T-cell (primary cell): ENCODE data around the gene PRR18. TPM values are rescaled to one million over a fixed set of nuclear protein-coding genes. Genes with fewer than 3 reads are reported as not detected.

ENCODE experiments used
- ATAC-seq, 4 experiments: fragments of 200-7000 bp in 3 of 4; fragments of 150-1000 bp in 1 of 4; cut with Tn5 transposase; replicated peaks in 1 of 4; 1 replicate in 3 of 4; 2 replicates in 1 of 4; pipeline ENCODE4 v1.10.0; 2021; ENCODE audit warnings: moderate library complexity in 3 of 4, mild to moderate bottlenecking in 2 of 4, moderate number of reproducible peaks in 1 of 4
- CTCF ChIA-PET, 2 donors: fragments of 300-600 bp; sonication (Branson Sonifier 250); formaldehyde crosslinking; loops; one replicate each; lab custom pipeline; 2022; ENCODE audit warnings: antibody characterized with exemption in 2 of 2; lab: Charles Lee
- POLR2A ChIA-PET, 2 donors: fragments of 300-600 bp; sonication (Branson Sonifier 250); formaldehyde crosslinking; loops; one replicate each; lab custom pipeline; 2022; ENCODE audit warnings: antibody characterized with exemption in 2 of 2; lab: Charles Lee
- DNase-seq, 35 experiments: peaks; one replicate each; pipeline versions ENCODE4 v3.0.0 to v3.0.0-alpha.2; 2013 to 2023
- H3K27ac ChIP-seq: one replicate; pipeline ENCODE4 v1.5.1; 2013; ENCODE audit warnings: low read length
- H3K27me3 ChIP-seq, 2 experiments: replicated peaks in 1 of 2; 1 replicate in 1 of 2; 2 replicates in 1 of 2; pipeline versions ENCODE4 v1.6.1 to v1.7.0; 2013; ENCODE audit warnings: low read length in 1 of 2, mixed read lengths in 1 of 2; ENCODE audit not compliant: control insufficient read depth in 2 of 2, insufficient read depth in 2 of 2; ENCODE audit errors: extremely low read depth in 1 of 2
- H3K36me3 ChIP-seq, 2 donors: 1 replicate in 1 of 2; 2 replicates in 1 of 2; pipeline versions ENCODE4 v1.6.1 to v1.7.0; 2013; ENCODE audit warnings: low read length in 1 of 2; ENCODE audit not compliant: control insufficient read depth in 2 of 2, insufficient read depth in 1 of 2; ENCODE audit errors: extremely low read depth in 1 of 2
- H3K4me1 ChIP-seq, 2 experiments: 1 replicate in 1 of 2; 2 replicates in 1 of 2; pipeline versions ENCODE4 v1.6.1 to v1.7.0; 2013; ENCODE audit warnings: low read length in 2 of 2, mixed read lengths in 1 of 2; ENCODE audit not compliant: insufficient read depth in 2 of 2, control insufficient read depth in 1 of 2; ENCODE audit errors: extremely low read depth in 1 of 2
- H3K4me3 ChIP-seq, 2 donors: 1 replicate in 1 of 2; 2 replicates in 1 of 2; pipeline versions ENCODE4 v1.5.1 to v1.7.0; 2013; ENCODE audit warnings: mild to moderate bottlenecking in 2 of 2, low read length in 1 of 2, moderate library complexity in 1 of 2; ENCODE audit not compliant: control insufficient read depth in 1 of 2; ENCODE audit errors: extremely low read depth in 1 of 2
- H3K9me3 ChIP-seq: 2 replicates; pipeline ENCODE4 v1.7.0; 2013
- H3K27ac Mint-ChIP-seq, 2 donors: one replicate each; pipeline ENCODE4 v1.8.0; 2020 to 2021; ENCODE audit warnings: mild to moderate bottlenecking in 2 of 2, mixed read lengths in 2 of 2
- H3K27me3 Mint-ChIP-seq, 2 donors: one replicate each; pipeline ENCODE4 v1.8.0; 2021 to 2022; ENCODE audit warnings: mixed read lengths in 2 of 2
- H3K36me3 Mint-ChIP-seq: one replicate; pipeline ENCODE4 v1.8.0; 2021; ENCODE audit warnings: mixed read lengths
- H3K4me1 Mint-ChIP-seq, 3 donors: one replicate each; pipeline ENCODE4 v1.8.0; 2020 to 2022; ENCODE audit warnings: mixed read lengths in 3 of 3, mild to moderate bottlenecking in 1 of 3
- H3K4me3 Mint-ChIP-seq, 3 donors: one replicate each; pipeline ENCODE4 v1.8.0; 2020 to 2022; ENCODE audit warnings: mild to moderate bottlenecking in 3 of 3, mixed read lengths in 3 of 3, moderate library complexity in 3 of 3
- H3K9me3 Mint-ChIP-seq, 3 donors: one replicate each; pipeline ENCODE4 v1.8.0; 2020 to 2022; ENCODE audit warnings: mixed read lengths in 3 of 3
- WGBS: methylation state at CpG from one replicate; pipeline ENCODE4 v1.1.5; 2013; ENCODE audit warnings: missing lambda C conversion rate; ENCODE audit not compliant: insufficient coverage; 5-methylcytosine and 5-hydroxymethylcytosine counted together
- total RNA-seq, 35 experiments: library from RNA in 6 of 35; stranded (reverse) in 6 of 35; fragments of 120-200 nt in 1 of 35; gene quantifications; one replicate each; pipeline versions ENCODE4 v1.2.1 to v1.2.4 and lab custom pipeline; 2013 to 2026

The PRR18 gene
- total RNA-seq, 5 donors from 2014 or later (not counting 1 experiment from before 2014, with no cell fraction given), result not detected

- Histone ChIP-seq H3K9me3 (no peaks in the 10 kb centered on the region), H3K4me3 (no peak overlapping the region), H3K4me1 (peaks cover 5 to 17% of the 10 kb centered on the region in 2 experiments), H3K36me3 (no peaks in the 10 kb centered on the region), H3K27me3 (peaks cover 4 to 39% of the 10 kb centered on the region in 2 experiments), H3K27ac (no peak overlapping the region)
- 100% methylated on average over 1 of the region's 9 CpGs for WGBS
- Mint-ChIP-seq H3K27ac (no peak overlapping the region), H3K4me1 (peaks cover 0 to 11% (median 2%) of the 10 kb centered on the region in 3 donors), H3K27me3 (peaks cover 35% of the 10 kb centered on the region in 2 donors), H3K9me3 (no peaks in the 10 kb centered on the region), H3K36me3 (no peaks in the 10 kb centered on the region), H3K4me3 (no peak overlapping the region)
- ChIA-PET POLR2A (no interaction called here), CTCF (interaction anchor here in 1 of 2 donors (1.7 to 2.1 kb wide), 2 partner anchors 71 to 91 kb away, joined by 5 to 6 read pairs; no protein-coding TSS in a partner anchor)
- DNase-seq, result no peak
- ATAC-seq, result no peak
Measured at GRCh38 chr6:166309977-166310376, 1.8 kb upstream of the PRR18 start.

- Histone ChIP-seq H3K27ac (no peak overlapping the region), H3K9me3 (no peaks in the 10 kb centered on the region), H3K27me3 (peaks cover 4 to 42% of the 10 kb centered on the region in 2 experiments), H3K4me1 (peaks cover 5 to 17% of the 10 kb centered on the region in 2 experiments), H3K36me3 (no peaks in the 10 kb centered on the region), H3K4me3 (no peak overlapping the region)
- CTCF ChIA-PET, result interaction anchor here in 1 of 2 donors (0.9 kb wide), 1 partner anchor 72 kb away, joined by 3 read pairs; no protein-coding TSS in a partner anchor
- Mint-ChIP-seq H3K27me3 (peaks cover 39 to 41% of the 10 kb centered on the region in 2 donors), H3K9me3 (no peaks in the 10 kb centered on the region), H3K4me3 (peak overlapping the region in 2 of 3 donors; percentile 17 to 59), H3K27ac (no peak overlapping the region), H3K36me3 (no peaks in the 10 kb centered on the region), H3K4me1 (peaks cover 0 to 11% (median 2%) of the 10 kb centered on the region in 3 donors)
- DNase-seq, result no peak
- 97% methylated on average over 4 of the region's 11 CpGs for WGBS
- POLR2A ChIA-PET, result no interaction called here
- ATAC-seq, result no peak
Measured at GRCh38 chr6:166308769-166309589, 787 bp upstream of the PRR18 start.

GRCh38 chr6:166307082-166308032 is 835 bp downstream of the PRR18 start:
- 5% methylated on average over 115 of the region's 115 CpGs for WGBS
- no peaks in the 10 kb centered on the region for H3K9me3 ChIP-seq
- Mint-ChIP-seq H3K9me3 (no peaks in the 10 kb centered on the region), H3K4me1 (peaks cover 0 to 11% (median 2%) of the 10 kb centered on the region in 3 donors), H3K27me3 (peaks cover 54 to 57% of the 10 kb centered on the region in 2 donors), H3K4me3 (peak overlapping the region in 2 of 3 donors; percentile 45 to 73), H3K36me3 (no peaks in the 10 kb centered on the region), H3K27ac (no peak overlapping the region)
- no peak overlapping the region for H3K27ac ChIP-seq
- ChIA-PET POLR2A (no interaction called here), CTCF (interaction anchor here in 1 of 2 donors (1.0 kb wide), 1 partner anchor 93 kb away, joined by 3 read pairs; no protein-coding TSS in a partner anchor)
- DNase-seq (peak in 7 of 35 experiments; percentile 8 to 27 (median 24)), ATAC-seq (peak; percentile 53 to 72 (median 62))
- peaks cover 5 to 17% of the 10 kb centered on the region in 2 experiments for H3K4me1 ChIP-seq
- H3K27me3 ChIP-seq, result peaks cover 4 to 43% of the 10 kb centered on the region in 2 experiments
- no peaks in the 10 kb centered on the region for H3K36me3 ChIP-seq
- peak overlapping the region in 1 of 2 donors; percentile 51 for H3K4me3 ChIP-seq

- no peak overlapping the region for H3K27ac Mint-ChIP-seq
- H3K27me3 ChIP-seq, result peaks cover 4 to 47% of the 10 kb centered on the region in 2 experiments
- peaks cover 58 to 61% of the 10 kb centered on the region in 2 donors for H3K27me3 Mint-ChIP-seq
- DNase-seq (no peak), ATAC-seq (no peak)
- CTCF ChIA-PET, result interaction anchor here in 1 of 2 donors (1.0 kb wide), 1 partner anchor 94 kb away, joined by 3 read pairs; no protein-coding TSS in a partner anchor
- no peaks in the 10 kb centered on the region for H3K9me3 Mint-ChIP-seq
- no peaks in the 10 kb centered on the region for H3K36me3 ChIP-seq
- no peaks in the 10 kb centered on the region for H3K36me3 Mint-ChIP-seq
- H3K4me3 ChIP-seq, result peak overlapping the region in 1 of 2 donors; percentile 51
- H3K9me3 ChIP-seq, result no peaks in the 10 kb centered on the region
- peaks cover 0 to 11% (median 2%) of the 10 kb centered on the region in 3 donors for H3K4me1 Mint-ChIP-seq
- H3K4me1 ChIP-seq, result peaks cover 5 to 17% of the 10 kb centered on the region in 2 experiments
- no peak overlapping the region for H3K27ac ChIP-seq
- peak overlapping the region; percentile 41 to 73 (median 59) for H3K4me3 Mint-ChIP-seq
- POLR2A ChIA-PET, result no interaction called here
- WGBS, result 72% methylated on average over 31 of the region's 34 CpGs
Measured at GRCh38 chr6:166306378-166307081, 1.7 kb downstream of the PRR18 start.

- ChIA-PET POLR2A (no interaction called here), CTCF (no interaction called here)
- Histone ChIP-seq H3K9me3 (no peaks in the 10 kb centered on the region), H3K4me3 (no peak overlapping the region), H3K36me3 (no peaks in the 10 kb centered on the region), H3K27ac (no peak overlapping the region), H3K27me3 (peaks cover 4 to 48% of the 10 kb centered on the region in 2 experiments), H3K4me1 (peaks cover 5 to 17% of the 10 kb centered on the region in 2 experiments)
- H3K4me1 Mint-ChIP-seq, result peaks cover 0 to 11% (median 2%) of the 10 kb centered on the region in 3 donors
- ATAC-seq (no peak), DNase-seq (no peak)
- H3K4me3 Mint-ChIP-seq, result peak overlapping the region in 1 of 3 donors; percentile 73
- no peaks in the 10 kb centered on the region for H3K36me3 Mint-ChIP-seq
- peaks cover 61 to 64% of the 10 kb centered on the region in 2 donors for H3K27me3 Mint-ChIP-seq
- WGBS, result 79% methylated on average over 4 of the region's 10 CpGs
- no peaks in the 10 kb centered on the region for H3K9me3 Mint-ChIP-seq
- H3K27ac Mint-ChIP-seq, result no peak overlapping the region
Measured at GRCh38 chr6:166305562-166306117, 2.6 kb downstream of the PRR18 start.
